ENCODE measurements around the gene VDAC2. TPM values are rescaled to one million over a fixed set of nuclear protein-coding genes. Genes with fewer than 3 reads are reported as not detected.

The VDAC2 gene
- total and polyA plus RNA-seq, 7 experiments from 2014 or later, result 82.8 to 193 (median 133) TPM

DNA sequence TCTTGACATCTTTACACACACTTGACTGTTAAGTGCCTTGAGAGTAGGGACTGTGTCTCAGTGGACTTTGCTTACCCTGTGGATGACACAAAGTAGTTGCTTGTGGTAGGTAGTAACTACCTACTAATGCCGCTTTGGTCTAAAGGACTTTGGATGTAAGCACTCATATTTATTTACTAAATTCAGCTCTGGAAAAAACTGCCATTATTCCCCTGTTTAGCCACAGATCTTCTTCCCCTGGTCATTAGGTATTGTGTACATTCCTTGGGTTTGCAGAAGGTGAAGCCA is 2.8 kb upstream of the VDAC2 start:
- Mint-ChIP-seq H3K4me3 (peak overlapping the region in 1 of 10 donors; percentile 29), H3K27me3 (no peaks in the 10 kb centered on the region), H3K9me3 (peaks cover 0 to 5% (median 0%) of the 10 kb centered on the region in 11 donors), H3K27ac (peak overlapping the region in 6 of 9 donors; percentile 55 to 99 (median 72)), H3K36me3 (peaks cover 0 to 8% (median 6%) of the 10 kb centered on the region in 5 donors), H3K4me1 (peaks cover 14 to 38% (median 22%) of the 10 kb centered on the region in 7 donors)
- Histone ChIP-seq H3K27ac (ENCODE audit: low read depth, low read length) (no peak overlapping the region), H3K27me3 (ENCODE audit: control insufficient read depth in 2 of 2, insufficient read depth in 2 of 2, low read length in 2 of 2) (no peaks in the 10 kb centered on the region), H3K4me3 (ENCODE audit: low read length) (no peak overlapping the region), H3K36me3 (ENCODE audit: control insufficient read depth in 2 of 3, insufficient read depth in 3 of 3, low read length in 3 of 3) (peaks cover 0 to 11% (median 0%) of the 10 kb centered on the region in 3 experiments), H3K4me1 (ENCODE audit: control insufficient read depth in 2 of 2, insufficient read depth in 2 of 2, low read length in 2 of 2) (peaks cover 15 to 21% of the 10 kb centered on the region in 2 donors), H3K9me3 (ENCODE audit: control insufficient read depth in 2 of 3, low read length in 3 of 3) (no peaks in the 10 kb centered on the region)
- ChIA-PET CTCF (no interaction called here), POLR2A (interaction anchor here (0.9 to 6.3 kb wide), 4 partner anchors 8 to 26 kb away, joined by 3 to 122 read pairs (median 3); partner anchors contain the start of gene COMTD1)
- intact Hi-C loops (cut with micrococcal nuclease), result no loop called here
- no peak for DNase-seq
- ATAC-seq, result no peak

DNA sequence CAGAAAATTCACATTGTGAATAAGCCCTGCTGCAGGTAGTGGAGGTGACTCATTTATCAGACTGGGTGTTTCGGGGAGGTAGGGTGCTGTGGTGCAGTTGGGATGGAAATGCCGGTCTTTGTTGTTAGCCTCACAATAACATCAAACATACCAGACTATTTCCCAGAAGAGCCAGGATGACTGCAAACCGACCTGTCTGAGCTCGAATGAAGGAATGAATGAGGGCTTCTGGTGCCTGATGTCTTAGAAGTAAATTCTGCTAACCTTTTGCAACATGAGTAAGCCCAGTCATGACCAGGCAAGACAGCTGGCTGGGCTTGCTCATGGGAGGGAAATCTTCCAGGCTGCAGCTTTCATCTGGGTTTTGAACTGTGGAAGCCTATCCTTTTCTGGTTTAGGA is 2.4 kb upstream of the VDAC2 start:
- Histone ChIP-seq H3K4me1 (ENCODE audit: control insufficient read depth in 2 of 2, insufficient read depth in 2 of 2, low read length in 2 of 2) (peaks cover 15 to 21% of the 10 kb centered on the region in 2 donors), H3K27ac (ENCODE audit: low read depth, low read length) (no peak overlapping the region), H3K9me3 (ENCODE audit: control insufficient read depth in 2 of 3, low read length in 3 of 3) (no peaks in the 10 kb centered on the region), H3K27me3 (ENCODE audit: control insufficient read depth in 2 of 2, insufficient read depth in 2 of 2, low read length in 2 of 2) (no peaks in the 10 kb centered on the region), H3K4me3 (ENCODE audit: low read length) (no peak overlapping the region), H3K36me3 (ENCODE audit: control insufficient read depth in 2 of 3, insufficient read depth in 3 of 3, low read length in 3 of 3) (peaks cover 0 to 15% (median 0%) of the 10 kb centered on the region in 3 experiments)
- H3K27ac Mint-ChIP-seq, result peak overlapping the region; percentile 48 to 99 (median 61)
- H3K4me3 Mint-ChIP-seq, result peak overlapping the region in 6 of 10 donors; percentile 19 to 56 (median 48)
- ChIA-PET POLR2A (interaction anchor here (1.0 to 6.3 kb wide), 3 partner anchors 19 to 26 kb away, joined by 3 to 122 read pairs (median 3); partner anchors contain the start of gene COMTD1), CTCF (no interaction called here)
- H3K4me1 Mint-ChIP-seq, result peaks cover 16 to 40% (median 24%) of the 10 kb centered on the region in 7 donors
- peaks cover 0 to 10% (median 6%) of the 10 kb centered on the region in 5 donors for H3K36me3 Mint-ChIP-seq
- intact Hi-C loops (cut with micrococcal nuclease), result no loop called here
- peaks cover 0 to 5% (median 0%) of the 10 kb centered on the region in 11 donors for H3K9me3 Mint-ChIP-seq
- no peak for ATAC-seq
- no peak for DNase-seq
- no peaks in the 10 kb centered on the region for H3K27me3 Mint-ChIP-seq

DNA sequence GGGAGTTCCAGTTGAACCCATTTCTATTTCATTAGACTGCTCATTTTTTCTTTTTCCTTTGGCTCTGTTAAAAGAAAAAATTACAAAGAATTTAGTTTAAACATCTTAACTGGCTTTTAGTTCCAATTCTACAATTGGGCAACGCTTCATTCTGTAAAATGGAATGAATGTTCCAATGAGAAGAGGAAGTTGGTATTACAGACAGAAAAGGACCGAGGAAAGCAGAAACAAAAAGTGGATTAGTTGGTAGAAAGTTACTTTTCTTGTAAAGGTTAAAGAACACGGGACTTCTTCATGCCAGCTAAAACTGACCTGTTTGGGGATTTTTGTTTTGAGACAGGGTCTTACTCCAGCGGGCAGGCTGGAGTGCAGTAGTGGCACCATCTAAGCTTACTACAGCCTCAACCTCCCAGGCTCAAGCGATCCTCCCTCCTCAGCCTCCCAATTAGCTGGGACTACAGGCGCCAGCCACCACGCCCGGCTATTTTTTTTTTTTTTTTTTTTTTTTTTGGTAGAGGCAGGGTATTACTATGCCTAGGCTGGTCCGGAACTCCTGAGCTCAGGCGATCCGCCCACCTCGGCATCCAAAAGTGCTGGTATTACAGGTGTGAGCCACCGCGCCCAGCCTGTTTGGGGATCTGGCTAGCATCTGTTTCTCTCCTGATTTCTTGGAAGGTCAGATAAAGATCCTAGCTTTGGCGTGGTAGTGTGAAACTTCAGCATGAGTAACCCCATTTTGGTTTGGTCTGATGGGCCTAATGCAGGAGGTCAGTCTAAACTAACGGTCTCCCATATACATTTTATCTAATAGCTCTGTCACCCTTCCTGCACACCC is 1.3 kb upstream of the VDAC2 start:
- ChIA-PET POLR2A (interaction anchor here (0.6 to 6.3 kb wide), 14 partner anchors 7 to 1963 kb away, joined by 3 to 122 read pairs (median 5); partner anchors contain the start of genes ADK, AP3M1, COMTD1 and DNAJC9), CTCF (interaction anchor here (0.7 to 4.4 kb wide), 7 partner anchors 9 to 27 kb away, joined by 3 to 44 read pairs (median 4); partner anchors contain the start of gene COMTD1)
- peaks cover 21 to 44% (median 29%) of the 10 kb centered on the region in 7 donors for H3K4me1 Mint-ChIP-seq
- H3K27ac ChIP-seq (ENCODE audit: low read depth, low read length), result peak overlapping the region; percentile 96
- H3K4me3 ChIP-seq (ENCODE audit: low read length), result peak overlapping the region; percentile 81
- ATAC-seq (no peak), DNase-seq (no peak)
- H3K36me3 Mint-ChIP-seq, result peaks cover 0 to 15% (median 10%) of the 10 kb centered on the region in 5 donors
- H3K9me3 ChIP-seq (ENCODE audit: control insufficient read depth in 2 of 3, low read length in 3 of 3), result no peaks in the 10 kb centered on the region
- H3K27me3 Mint-ChIP-seq, result no peaks in the 10 kb centered on the region
- peak overlapping the region; percentile 99 to 100 (median 100) for H3K27ac Mint-ChIP-seq
- peaks cover 15 to 21% of the 10 kb centered on the region in 2 donors for H3K4me1 ChIP-seq (ENCODE audit: control insufficient read depth in 2 of 2, insufficient read depth in 2 of 2, low read length in 2 of 2)
- intact Hi-C loops (cut with micrococcal nuclease), result no loop called here
- no peaks in the 10 kb centered on the region for H3K27me3 ChIP-seq (ENCODE audit: control insufficient read depth in 2 of 2, insufficient read depth in 2 of 2, low read length in 2 of 2)
- H3K36me3 ChIP-seq (ENCODE audit: control insufficient read depth in 2 of 3, insufficient read depth in 3 of 3, low read length in 3 of 3), result peaks cover 4 to 22% (median 7%) of the 10 kb centered on the region in 3 experiments
- peaks cover 0 to 5% (median 0%) of the 10 kb centered on the region in 11 donors for H3K9me3 Mint-ChIP-seq
- H3K4me3 Mint-ChIP-seq, result peak overlapping the region; percentile 87 to 100 (median 98)

DNA sequence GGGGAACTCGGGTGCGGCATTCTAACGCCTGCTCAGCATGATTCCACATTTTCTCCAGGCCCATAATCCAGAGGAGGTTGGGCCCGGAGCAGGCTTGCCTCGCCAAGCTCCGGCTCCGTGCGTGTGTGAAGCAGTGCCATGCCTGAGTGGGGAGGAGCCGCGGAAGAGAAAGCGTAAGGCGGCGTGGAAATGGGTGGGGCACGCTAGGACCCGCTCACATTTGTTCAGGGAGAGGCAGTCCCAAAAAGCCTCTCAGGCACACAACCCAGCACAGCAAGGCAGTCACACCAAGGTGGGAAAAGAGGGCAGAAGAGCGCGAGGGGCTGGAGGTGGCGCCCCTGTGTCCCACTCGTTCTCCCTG is 695 bp upstream of the VDAC2 start:
- ChIA-PET CTCF (interaction anchor here (0.7 to 4.4 kb wide), 7 partner anchors 9 to 27 kb away, joined by 3 to 44 read pairs (median 4); partner anchors contain the start of gene COMTD1), POLR2A (interaction anchor here (0.6 to 6.3 kb wide), 15 partner anchors 8 to 1963 kb away, joined by 3 to 122 read pairs (median 5); partner anchors contain the start of genes ADK, AP3M1, COMTD1 and DNAJC9)
- Histone ChIP-seq H3K27me3 (ENCODE audit: control insufficient read depth in 2 of 2, insufficient read depth in 2 of 2, low read length in 2 of 2) (no peaks in the 10 kb centered on the region), H3K4me1 (ENCODE audit: control insufficient read depth in 2 of 2, insufficient read depth in 2 of 2, low read length in 2 of 2) (peaks cover 15 to 21% of the 10 kb centered on the region in 2 donors), H3K9me3 (ENCODE audit: control insufficient read depth in 2 of 3, low read length in 3 of 3) (no peaks in the 10 kb centered on the region), H3K27ac (ENCODE audit: low read depth, low read length) (peak overlapping the region; percentile 96), H3K36me3 (ENCODE audit: control insufficient read depth in 2 of 3, insufficient read depth in 3 of 3, low read length in 3 of 3) (peaks cover 4 to 28% (median 7%) of the 10 kb centered on the region in 3 experiments), H3K4me3 (ENCODE audit: low read length) (peak overlapping the region; percentile 81)
- Mint-ChIP-seq H3K9me3 (peaks cover 0 to 5% (median 0%) of the 10 kb centered on the region in 11 donors), H3K4me3 (peak overlapping the region; percentile 87 to 100 (median 98)), H3K27ac (peak overlapping the region; percentile 99 to 100 (median 100)), H3K36me3 (peaks cover 0 to 16% (median 10%) of the 10 kb centered on the region in 5 donors), H3K4me1 (peaks cover 21 to 44% (median 29%) of the 10 kb centered on the region in 7 donors), H3K27me3 (no peaks in the 10 kb centered on the region)
- DNase-seq (peak in 8 of 9 donors; percentile 55 to 88 (median 82)), ATAC-seq (peak; percentile 70)
- intact Hi-C loops (cut with micrococcal nuclease), result loop anchor here (1.0 to 10.0 kb wide), 11 partner anchors 20 to 1715 kb away; partner anchors contain the start of genes ADK (in 2 of the 2), SAMD8 (in 2 of the 2), AP3M1 (in 1 of the 2) and KAT6B (in 1 of the 2)

DNA sequence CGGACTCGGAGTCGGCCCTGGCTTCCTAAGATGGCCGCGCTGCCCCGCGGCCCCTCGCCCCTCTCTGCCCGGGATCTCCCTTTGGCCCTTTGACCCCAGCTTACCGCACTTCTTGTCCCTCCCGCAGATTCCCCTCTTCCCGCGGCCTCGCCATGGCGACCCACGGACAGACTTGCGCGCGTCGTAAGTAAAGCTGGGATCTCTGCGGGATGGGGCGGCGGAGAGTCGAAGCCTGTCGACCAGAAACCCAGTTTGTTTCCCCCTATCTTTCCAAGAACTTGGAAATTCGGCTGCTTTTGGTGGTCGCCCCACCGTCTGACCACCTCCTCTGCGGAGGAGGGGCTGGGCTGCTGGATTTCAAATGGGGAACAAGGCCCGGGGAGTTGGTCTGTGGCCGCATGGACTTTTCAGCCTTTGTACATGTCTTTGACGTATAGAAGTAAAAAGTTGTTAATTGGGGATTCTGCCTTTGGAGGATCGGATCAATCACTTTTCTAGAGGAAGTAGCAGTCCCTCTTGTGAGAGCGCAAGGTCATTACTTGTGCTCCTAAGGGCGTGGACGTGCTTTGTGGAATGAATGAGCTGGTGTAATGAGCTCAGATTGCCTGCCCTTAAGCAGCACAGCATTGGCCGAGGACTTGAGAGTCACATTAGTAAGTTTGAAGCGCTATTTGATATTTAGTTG is 553 bp downstream of the VDAC2 start:
- H3K27ac Mint-ChIP-seq, result peak overlapping the region; percentile 95 to 100 (median 100)
- H3K4me3 Mint-ChIP-seq, result peak overlapping the region; percentile 87 to 100 (median 98)
- no peaks in the 10 kb centered on the region for H3K27me3 Mint-ChIP-seq
- no peak for ATAC-seq
- ChIA-PET POLR2A (interaction anchor here (0.5 to 6.3 kb wide), 11 partner anchors 7 to 1062 kb away, joined by 3 to 122 read pairs (median 7); partner anchors contain the start of genes ADK, AP3M1, COMTD1 and SAMD8), CTCF (interaction anchor here (1.2 to 4.4 kb wide), 5 partner anchors 14 to 25 kb away, joined by 4 to 44 read pairs (median 10); partner anchors contain the start of gene COMTD1)
- Histone ChIP-seq H3K9me3 (ENCODE audit: control insufficient read depth in 2 of 3, low read length in 3 of 3) (no peaks in the 10 kb centered on the region), H3K4me1 (ENCODE audit: control insufficient read depth in 2 of 2, insufficient read depth in 2 of 2, low read length in 2 of 2) (peaks cover 15 to 26% of the 10 kb centered on the region in 2 donors), H3K27me3 (ENCODE audit: control insufficient read depth in 2 of 2, insufficient read depth in 2 of 2, low read length in 2 of 2) (no peaks in the 10 kb centered on the region), H3K36me3 (ENCODE audit: control insufficient read depth in 2 of 3, insufficient read depth in 3 of 3, low read length in 3 of 3) (peaks cover 4 to 34% (median 11%) of the 10 kb centered on the region in 3 experiments), H3K4me3 (ENCODE audit: low read length) (peak overlapping the region; percentile 81), H3K27ac (ENCODE audit: low read depth, low read length) (peak overlapping the region; percentile 96)
- H3K4me1 Mint-ChIP-seq, result peaks cover 24 to 44% (median 34%) of the 10 kb centered on the region in 7 donors
- DNase-seq, result peak in 4 of 9 donors; percentile 13 to 39 (median 20)
- H3K36me3 Mint-ChIP-seq, result peaks cover 0 to 18% (median 14%) of the 10 kb centered on the region in 5 donors
- H3K9me3 Mint-ChIP-seq, result peaks cover 0 to 5% (median 0%) of the 10 kb centered on the region in 11 donors
- intact Hi-C loops (cut with micrococcal nuclease), result loop anchor here (2.0 to 10.0 kb wide), 4 partner anchors 1034 to 1716 kb away; partner anchors contain the start of genes ADK (in 1 of the 2), AP3M1 (in 1 of the 2) and SEC24C (in 1 of the 2)

Data from naive thymus-derived CD4-positive, alpha-beta T cell (primary cell).